HL-60 (cell line): ENCODE data around the gene ZC3H8.
A peak's percentile ranks its signal among the peaks of the same experiment; 100 is the strongest.

Experiments
- DNase-seq, 2 experiments: peaks; one replicate each; pipeline ENCODE4 v3.0.0-alpha.2; 2010 to 2020; ENCODE audit warnings: low read depth in 1 of 2, low spot score in 1 of 2
- H3K27ac ChIP-seq: fragments of 250-450 bp; sonication (Bioruptor Pico); replicated peaks from 2 replicates; pipeline ENCODE4 v1.5.1; 2020; ENCODE audit warnings: mild to moderate bottlenecking, moderate library complexity
- H3K27me3 ChIP-seq: fragments of 250-450 bp; sonication (Bioruptor Pico); 2 replicates; pipeline ENCODE4 v1.5.1; 2021; ENCODE audit warnings: mild to moderate bottlenecking, moderate library complexity; ENCODE audit not compliant: insufficient read depth, poor library complexity, severe bottlenecking
- H3K4me3 ChIP-seq: replicated peaks from 2 replicates; pipeline ENCODE4 v1.5.1; 2011; ENCODE audit warnings: mild to moderate bottlenecking, control low read depth, low read length; ENCODE audit not compliant: insufficient read depth
- GABPA ChIP-seq: IDR thresholded peaks from 2 replicates; pipeline ENCODE4 v1.6.1; 2012; ENCODE audit warnings: low read depth
- POLR2AphosphoS5 ChIP-seq: IDR thresholded peaks from 2 replicates; pipeline ENCODE4 v1.6.1; 2012; ENCODE audit warnings: low read depth
- REST ChIP-seq: IDR thresholded peaks from 2 replicates; pipeline ENCODE4 v1.6.1; 2012; ENCODE audit warnings: low read depth; ENCODE audit not compliant: insufficient replicate concordance
- SPI1 ChIP-seq: IDR thresholded peaks from 2 replicates; pipeline ENCODE4 v1.6.1; 2012; ENCODE audit warnings: low read depth, mild to moderate bottlenecking, borderline replicate concordance
- TF ChIP-seq, protein P1 (sequence below): IDR thresholded peaks from one replicate; pipeline ENCODE4 v1.5.1; 2011; ENCODE audit warnings: low read length, control low read depth, inconsistent platforms; ENCODE audit not compliant: insufficient read depth

The ZC3H8 gene

GRCh38 chr2:112277596-112278220 is 22.9 kb upstream of the ZC3H8 start:
- Histone ChIP-seq H3K27me3 (no peaks in the 10 kb centered on the region), H3K27ac (no peak overlapping the region), H3K4me3 (no peak overlapping the region)
- DNase-seq, result no peak
- TF ChIP-seq REST, result no peak
- TF ChIP-seq GABPA, result no peak
- TF ChIP-seq, protein P1, sequence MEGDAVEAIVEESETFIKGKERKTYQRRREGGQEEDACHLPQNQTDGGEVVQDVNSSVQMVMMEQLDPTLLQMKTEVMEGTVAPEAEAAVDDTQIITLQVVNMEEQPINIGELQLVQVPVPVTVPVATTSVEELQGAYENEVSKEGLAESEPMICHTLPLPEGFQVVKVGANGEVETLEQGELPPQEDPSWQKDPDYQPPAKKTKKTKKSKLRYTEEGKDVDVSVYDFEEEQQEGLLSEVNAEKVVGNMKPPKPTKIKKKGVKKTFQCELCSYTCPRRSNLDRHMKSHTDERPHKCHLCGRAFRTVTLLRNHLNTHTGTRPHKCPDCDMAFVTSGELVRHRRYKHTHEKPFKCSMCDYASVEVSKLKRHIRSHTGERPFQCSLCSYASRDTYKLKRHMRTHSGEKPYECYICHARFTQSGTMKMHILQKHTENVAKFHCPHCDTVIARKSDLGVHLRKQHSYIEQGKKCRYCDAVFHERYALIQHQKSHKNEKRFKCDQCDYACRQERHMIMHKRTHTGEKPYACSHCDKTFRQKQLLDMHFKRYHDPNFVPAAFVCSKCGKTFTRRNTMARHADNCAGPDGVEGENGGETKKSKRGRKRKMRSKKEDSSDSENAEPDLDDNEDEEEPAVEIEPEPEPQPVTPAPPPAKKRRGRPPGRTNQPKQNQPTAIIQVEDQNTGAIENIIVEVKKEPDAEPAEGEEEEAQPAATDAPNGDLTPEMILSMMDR, result no peak
- TF ChIP-seq SPI1, result no peak
- no peak for TF ChIP-seq POLR2AphosphoS5

DNA sequence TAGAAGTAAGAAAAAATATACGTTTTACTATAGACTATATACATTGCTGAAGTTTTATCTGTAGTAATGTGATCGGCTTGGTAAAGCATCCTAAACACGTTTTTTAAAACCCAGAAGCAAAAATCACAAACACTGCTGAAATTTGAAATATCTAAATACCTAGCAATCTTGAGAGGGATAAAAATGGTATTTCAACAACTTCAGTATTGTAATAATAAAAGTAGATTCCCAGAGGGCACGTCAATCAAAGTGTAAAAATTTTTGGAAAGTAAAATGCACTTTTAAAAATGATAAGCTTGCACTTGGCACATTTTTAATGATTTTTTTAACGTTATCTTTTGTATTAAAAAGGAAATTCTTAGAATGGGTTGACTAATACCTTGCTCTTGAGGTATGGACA is 22.1 kb upstream of the ZC3H8 start:
- Histone ChIP-seq H3K4me3 (no peak overlapping the region), H3K27ac (no peak overlapping the region; the same call in 1 of the 2 replicates), H3K27me3 (no peaks in the 10 kb centered on the region)
- TF ChIP-seq GABPA, result no peak
- DNase-seq, result no peak

- Histone ChIP-seq H3K4me3 (peak overlapping the region; percentile 63), H3K27ac (peak overlapping the region; percentile 99), H3K27me3 (no peaks in the 10 kb centered on the region)
- TF ChIP-seq POLR2AphosphoS5, result peak; percentile 85
- TF ChIP-seq GABPA, result no peak
- peak; percentile 81 to 84 for DNase-seq
Observed at GRCh38 chr2:112275887-112276773, 21.3 kb upstream of the ZC3H8 start.

- H3K27ac ChIP-seq, result peak within 1 kb of the TSS; percentile 99
- peak; percentile 96 to 98 for DNase-seq
- TF ChIP-seq REST, result peak; percentile 51
- TF ChIP-seq GABPA, result 0 out of 2 replicates have a peak, but pooled peaks have one; percentile 34
- TF ChIP-seq, protein P1, result no peak
- TF ChIP-seq POLR2AphosphoS5, result peak; percentile 91
- H3K27me3 ChIP-seq, result no peaks in the 10 kb centered on the region
- H3K4me3 ChIP-seq, result peak within 1 kb of the TSS; percentile 63
Observed at GRCh38 chr2:112275311-112275886, 20.6 kb upstream of the ZC3H8 start, which contains the start of gene ZC3H6. Gene ZC3H6, plus strand, starts transcription at chr2:112275597. Its CDS starts 398 bp downstream, at chr2:112275995.
